HG03442 (cell line): ENCODE results near the gene DENND2C.

Source experiments
- ATAC-seq: cut with Tn5 transposase; IDR thresholded peaks from one replicate; pipeline ENCODE4 v1.9.1; 2021; ENCODE audit warnings: mild to moderate bottlenecking, moderate library complexity; ENCODE audit not compliant: unreplicated experiment

The DENND2C gene

GRCh38 chr1:114669562-114670082, at the start of gene DENND2C:
Gene DENND2C (minus strand): TSS chr1:114670049. CDS start chr1:114625984, 44,065 bp downstream.
- peak; percentile 45 for ATAC-seq

- no peak for ATAC-seq
These were observed 49.6 kb upstream of the DENND2C start for GRCh38 chr1:114719424-114719787.

- ATAC-seq: no peak
These were observed 49.0 kb upstream of the DENND2C start for GRCh38 chr1:114718661-114719423.

- ATAC-seq: peak; percentile 89
These were observed 46.7 kb upstream of the DENND2C start, which contains the start of gene NRAS for GRCh38 chr1:114716304-114717170. Gene NRAS (minus strand): TSS chr1:114716771. CDS start chr1:114716160, 611 bp downstream.

- ATAC-seq: no peak
These were observed 46.1 kb upstream of the DENND2C start for GRCh38 chr1:114715952-114716303.

GRCh38 chr1:114712977-114713376, 43.1 kb upstream of the DENND2C start:
- no peak for ATAC-seq

GRCh38 chr1:114710360-114710759, 40.5 kb upstream of the DENND2C start:
- no peak for ATAC-seq

- no peak for ATAC-seq
These were observed 37.8 kb upstream of the DENND2C start for GRCh38 chr1:114707604-114708003.

- no peak for ATAC-seq
These were observed 33.4 kb upstream of the DENND2C start for GRCh38 chr1:114703242-114703641.

GRCh38 chr1:114702737-114703136, 32.9 kb upstream of the DENND2C start:
- peak; percentile 54 for ATAC-seq

GRCh38 chr1:114701931-114702330, 32.1 kb upstream of the DENND2C start:
- ATAC-seq: no peak

GRCh38 chr1:114700036-114700600, 30.3 kb upstream of the DENND2C start:
- no peak for ATAC-seq

- ATAC-seq: no peak
These were observed 27.0 kb upstream of the DENND2C start for GRCh38 chr1:114696810-114697209.

GRCh38 chr1:114695430-114696058, 25.7 kb upstream of the DENND2C start, which contains the start of gene AMPD1:
Gene AMPD1 (minus strand): TSS chr1:114695546. CDS start chr1:114695471, 75 bp downstream.
- ATAC-seq: no peak

- no peak for ATAC-seq
These were observed 24.9 kb upstream of the DENND2C start for GRCh38 chr1:114694540-114695310.

- no peak for ATAC-seq
These were observed 23.1 kb upstream of the DENND2C start for GRCh38 chr1:114692947-114693346.

GRCh38 chr1:114691061-114691460, 21.2 kb upstream of the DENND2C start:
- ATAC-seq: no peak

- no peak for ATAC-seq
These were observed 20.3 kb upstream of the DENND2C start for GRCh38 chr1:114690148-114690547.

- ATAC-seq: no peak
These were observed 18.7 kb upstream of the DENND2C start for GRCh38 chr1:114688526-114688925.

- ATAC-seq: no peak
These were observed 16.0 kb upstream of the DENND2C start for GRCh38 chr1:114685851-114686250.
